RWPE2 (cell line): Measurements from ENCODE around the gene CRNKL1.

Source experiments
- ATAC-seq: fragments of 200-7000 bp; cut with Tn5 transposase; 3 replicates; pipeline ENCODE4 v1.9.1; 2021; ENCODE audit warnings: low read depth
- DNase-seq: peaks from one replicate; pipeline ENCODE4 v3.0.0-alpha.2; 2020; ENCODE audit warnings: low spot score
- H3K27ac ChIP-seq: fragments of 450-650 bp; 2 replicates; pipeline ENCODE4 v1.5.1; 2017; ENCODE audit warnings: mild to moderate bottlenecking; ENCODE audit not compliant: poor library complexity, severe bottlenecking
- H3K27me3 ChIP-seq: fragments of 250-450 bp; sonication (Bioruptor Pico); 2 replicates; pipeline ENCODE4 v1.5.1; 2021; ENCODE audit warnings: mild to moderate bottlenecking, moderate library complexity; ENCODE audit not compliant: insufficient read depth, poor library complexity, severe bottlenecking
- H3K36me3 ChIP-seq: fragments of 250-450 bp; sonication (Bioruptor Pico); 2 replicates; pipeline ENCODE4 v1.5.1; 2020; ENCODE audit warnings: low read depth, mild to moderate bottlenecking, moderate library complexity
- H3K4me1 ChIP-seq: fragments of 250-450 bp; sonication (Bioruptor Pico); 2 replicates; pipeline ENCODE4 v1.5.1; 2021; ENCODE audit warnings: mild to moderate bottlenecking, moderate library complexity; ENCODE audit not compliant: insufficient read depth, poor library complexity, severe bottlenecking
- H3K4me3 ChIP-seq: fragments of 250-450 bp; sonication (Bioruptor Pico); 2 replicates; pipeline ENCODE4 v1.5.1; 2021; ENCODE audit warnings: mild to moderate bottlenecking, moderate library complexity; ENCODE audit not compliant: severe bottlenecking
- H3K9me3 ChIP-seq: fragments of 250-450 bp; sonication (Bioruptor Pico); 2 replicates; pipeline ENCODE4 v1.5.1; 2021; ENCODE audit warnings: mild to moderate bottlenecking, moderate library complexity; ENCODE audit not compliant: severe bottlenecking
- TF ChIP-seq, protein P1 (sequence below): fragments of 450-650 bp; IDR thresholded peaks from one replicate; pipeline ENCODE4 v1.5.1; 2017; ENCODE audit warnings: mild to moderate bottlenecking, moderate library complexity; ENCODE audit not compliant: poor library complexity, severe bottlenecking

Gene CRNKL1

GRCh38 chr20:20000211-20000968 lies 51.9 kb downstream of the CRNKL1 start:
- H3K27me3 ChIP-seq: no peaks in the 10 kb centered on the region
- H3K27ac ChIP-seq: no peak overlapping the region
- no peaks in the 10 kb centered on the region for H3K4me1 ChIP-seq
- TF ChIP-seq, protein P1, sequence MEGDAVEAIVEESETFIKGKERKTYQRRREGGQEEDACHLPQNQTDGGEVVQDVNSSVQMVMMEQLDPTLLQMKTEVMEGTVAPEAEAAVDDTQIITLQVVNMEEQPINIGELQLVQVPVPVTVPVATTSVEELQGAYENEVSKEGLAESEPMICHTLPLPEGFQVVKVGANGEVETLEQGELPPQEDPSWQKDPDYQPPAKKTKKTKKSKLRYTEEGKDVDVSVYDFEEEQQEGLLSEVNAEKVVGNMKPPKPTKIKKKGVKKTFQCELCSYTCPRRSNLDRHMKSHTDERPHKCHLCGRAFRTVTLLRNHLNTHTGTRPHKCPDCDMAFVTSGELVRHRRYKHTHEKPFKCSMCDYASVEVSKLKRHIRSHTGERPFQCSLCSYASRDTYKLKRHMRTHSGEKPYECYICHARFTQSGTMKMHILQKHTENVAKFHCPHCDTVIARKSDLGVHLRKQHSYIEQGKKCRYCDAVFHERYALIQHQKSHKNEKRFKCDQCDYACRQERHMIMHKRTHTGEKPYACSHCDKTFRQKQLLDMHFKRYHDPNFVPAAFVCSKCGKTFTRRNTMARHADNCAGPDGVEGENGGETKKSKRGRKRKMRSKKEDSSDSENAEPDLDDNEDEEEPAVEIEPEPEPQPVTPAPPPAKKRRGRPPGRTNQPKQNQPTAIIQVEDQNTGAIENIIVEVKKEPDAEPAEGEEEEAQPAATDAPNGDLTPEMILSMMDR: no peak
- peaks cover 86% of the 10 kb centered on the region for H3K36me3 ChIP-seq
- no peaks in the 10 kb centered on the region for H3K9me3 ChIP-seq
- ATAC-seq (no peak), DNase-seq (no peak)
- no peak overlapping the region for H3K4me3 ChIP-seq

DNA sequence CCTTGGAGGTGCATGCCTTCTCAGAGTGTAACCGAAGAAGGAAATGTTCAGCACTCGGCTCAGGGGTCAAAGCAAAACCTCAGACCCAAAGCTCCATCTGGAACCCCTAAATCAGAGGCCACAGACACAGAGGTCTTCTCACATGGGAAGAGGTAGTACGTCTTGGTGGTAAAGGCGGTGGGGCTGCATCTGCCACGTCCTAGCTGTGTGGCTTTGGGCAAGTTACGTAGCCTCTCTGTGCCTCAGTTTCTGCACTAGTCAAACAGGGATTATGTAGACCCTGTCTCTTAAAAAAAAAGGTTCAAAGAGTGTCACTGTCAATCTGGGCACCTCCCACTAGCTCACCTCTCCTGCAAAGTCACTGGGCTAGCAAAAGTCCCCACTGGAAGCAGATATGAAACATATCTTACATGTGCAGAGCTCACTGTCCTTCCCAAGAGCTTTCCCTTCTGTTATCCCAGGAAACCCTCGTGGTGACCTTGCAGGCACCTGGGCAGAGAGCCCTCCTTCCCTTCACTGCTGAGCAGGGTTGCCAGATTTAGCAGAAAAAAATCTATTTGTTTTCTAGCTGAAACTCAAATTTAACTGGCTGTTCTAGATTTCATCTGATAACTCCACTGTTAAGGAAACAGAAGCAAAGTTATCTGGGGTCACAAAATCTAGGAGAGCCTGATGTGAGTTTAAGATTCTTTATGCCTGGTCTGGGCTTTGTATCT lies 53.1 kb downstream of the CRNKL1 start:
- no peaks in the 10 kb centered on the region for H3K27me3 ChIP-seq
- TF ChIP-seq, protein P1: no peak
- H3K36me3 ChIP-seq: peaks cover 98% of the 10 kb centered on the region

DNA sequence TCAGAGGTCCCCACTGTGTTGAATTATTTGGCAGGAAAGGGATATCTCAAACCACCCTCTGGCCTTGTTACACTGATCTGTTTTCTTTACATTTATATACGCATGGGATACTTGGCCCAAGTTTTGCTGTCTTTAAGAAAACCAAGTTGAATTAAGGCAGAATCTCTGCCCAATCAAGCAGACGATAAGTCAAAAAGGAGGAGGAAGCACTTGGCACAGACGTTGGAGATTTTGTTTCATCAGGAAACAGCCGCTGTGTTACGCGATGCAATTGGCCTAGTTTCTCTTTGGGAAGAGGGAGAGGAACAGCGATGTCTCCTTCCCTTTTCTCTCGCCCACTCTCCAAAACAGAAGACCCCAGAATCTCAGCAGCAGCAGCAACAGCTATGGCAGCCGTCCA lies 55.3 kb downstream of the CRNKL1 start:
- TF ChIP-seq, protein P1: no peak
- Histone ChIP-seq H3K4me1 (peaks cover 29% of the 10 kb centered on the region), H3K9me3 (no peaks in the 10 kb centered on the region), H3K36me3 (peaks cover 89% of the 10 kb centered on the region), H3K4me3 (no peak overlapping the region), H3K27ac (peak overlapping the region; percentile 100), H3K27me3 (no peaks in the 10 kb centered on the region)
- DNase-seq: no peak
- no peak for ATAC-seq

More for the DNA sequence above, 53.1 kb downstream of the CRNKL1 start:
- H3K4me1 ChIP-seq: peaks cover 11% of the 10 kb centered on the region
- H3K4me3 ChIP-seq: no peak overlapping the region
- H3K9me3 ChIP-seq: no peaks in the 10 kb centered on the region
- H3K27ac ChIP-seq: no peak overlapping the region
- DNase-seq (no peak), ATAC-seq (no peak)

DNA sequence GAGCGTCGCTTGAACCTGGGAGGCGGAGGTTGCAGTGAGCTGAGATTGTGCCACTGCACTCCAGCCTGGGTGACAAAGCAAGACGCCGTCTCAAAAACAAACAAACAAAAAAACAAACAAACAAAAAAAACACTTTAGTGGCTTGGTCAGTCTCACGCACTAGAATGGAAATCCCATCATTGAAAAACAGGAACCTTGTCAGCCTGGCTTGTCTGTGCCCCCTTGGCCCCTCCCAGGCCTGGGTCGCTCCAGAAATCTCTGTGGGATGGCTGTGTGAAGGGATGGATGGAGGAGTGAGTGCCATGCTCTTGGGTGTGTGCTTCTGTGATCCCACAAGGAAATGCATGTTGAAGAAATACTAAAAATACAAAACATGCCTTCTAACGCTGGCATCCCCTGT lies 56.0 kb downstream of the CRNKL1 start:
- DNase-seq: no peak
- TF ChIP-seq, protein P1: no peak
- Histone ChIP-seq H3K27me3 (no peaks in the 10 kb centered on the region), H3K36me3 (peaks cover 89% of the 10 kb centered on the region), H3K27ac (peak overlapping the region; percentile 100), H3K9me3 (no peaks in the 10 kb centered on the region), H3K4me1 (peaks cover 36% of the 10 kb centered on the region), H3K4me3 (no peak overlapping the region)
- ATAC-seq: no peak
